GM21367 (cell line): Measurements from ENCODE around the gene IGLL5.

ENCODE experiments used
- ATAC-seq: cut with Tn5 transposase; IDR thresholded peaks from one replicate; pipeline ENCODE4 v1.9.1; 2021; ENCODE audit not compliant: unreplicated experiment

The IGLL5 gene

DNA sequence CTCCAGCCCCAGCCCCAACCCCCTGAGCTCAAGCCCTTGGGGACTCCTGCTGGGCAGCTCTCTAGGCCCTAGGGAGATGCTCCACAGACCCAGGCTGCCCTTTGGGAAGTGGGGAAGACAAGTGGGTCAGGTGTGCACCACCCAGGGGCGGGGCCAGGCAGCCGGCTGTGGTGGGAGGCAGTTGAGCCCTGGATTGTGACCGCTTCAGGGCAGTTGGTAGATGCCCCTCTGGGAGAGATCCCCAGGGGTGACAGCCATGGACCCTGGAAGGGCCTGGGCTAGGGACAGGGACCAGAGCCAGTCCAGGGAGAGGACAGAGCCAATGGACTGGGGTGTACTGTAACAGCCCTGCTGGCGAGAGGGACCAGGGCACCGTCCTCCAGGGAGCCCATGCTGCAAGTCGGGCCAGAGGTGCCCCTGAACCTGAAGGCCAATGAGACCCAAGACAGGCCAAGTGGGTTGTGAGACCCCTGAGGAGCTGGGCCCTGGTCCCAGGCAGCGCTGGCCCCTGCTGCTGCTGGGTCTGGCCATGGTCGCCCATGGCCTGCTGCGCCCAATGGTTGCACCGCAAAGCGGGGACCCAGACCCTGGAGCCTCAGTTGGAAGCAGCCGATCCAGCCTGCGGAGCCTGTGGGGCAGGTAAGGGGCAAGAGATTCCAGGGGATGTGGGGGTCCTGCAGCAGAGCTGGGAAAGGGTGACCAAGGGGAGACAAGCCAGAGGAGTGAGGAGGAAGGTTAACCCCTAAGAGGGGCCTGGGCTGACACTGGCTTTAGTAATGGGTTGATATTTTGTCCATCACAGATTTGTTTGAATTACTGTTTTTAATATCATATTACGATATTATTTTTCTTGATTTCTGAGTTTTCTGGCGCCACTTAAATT, at the start of gene IGLL5:
IGLL5 (plus strand) TSS at position 196 of the 883 bp plus-strand sequence; CDS start at position 434, 238 bp downstream.
- ATAC-seq: no peak

DNA sequence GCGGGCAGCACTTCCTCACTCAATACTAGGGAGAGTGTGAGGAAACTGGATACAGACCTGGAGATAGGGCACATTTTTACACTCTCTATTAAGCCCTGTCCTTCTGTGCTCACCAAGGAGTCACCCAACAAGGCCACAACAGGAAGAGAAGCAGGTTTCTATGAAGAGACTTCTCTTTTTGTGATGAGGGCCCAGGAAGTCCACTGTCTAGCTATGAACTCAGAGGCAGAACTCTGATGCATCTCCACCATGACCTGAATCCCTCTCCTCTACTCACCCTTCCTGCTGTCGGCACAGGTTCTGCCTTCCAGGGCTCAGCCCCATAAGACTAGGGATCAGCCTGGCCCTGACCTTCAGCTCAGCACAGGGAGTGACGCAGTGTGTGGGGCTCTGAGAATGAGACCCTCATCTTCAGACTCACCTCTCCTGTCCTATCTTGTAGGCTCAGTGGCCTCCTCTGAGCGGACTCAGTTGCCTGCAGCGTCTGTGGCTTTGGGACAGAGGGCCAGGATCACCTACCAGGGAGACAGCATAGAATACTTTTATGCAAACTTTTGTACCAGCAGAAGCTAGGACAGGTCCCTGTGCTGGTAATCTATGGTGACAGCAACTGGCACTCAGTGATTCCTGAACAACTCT, 49.3 kb upstream of the IGLL5 start:
- ATAC-seq: no peak

DNA sequence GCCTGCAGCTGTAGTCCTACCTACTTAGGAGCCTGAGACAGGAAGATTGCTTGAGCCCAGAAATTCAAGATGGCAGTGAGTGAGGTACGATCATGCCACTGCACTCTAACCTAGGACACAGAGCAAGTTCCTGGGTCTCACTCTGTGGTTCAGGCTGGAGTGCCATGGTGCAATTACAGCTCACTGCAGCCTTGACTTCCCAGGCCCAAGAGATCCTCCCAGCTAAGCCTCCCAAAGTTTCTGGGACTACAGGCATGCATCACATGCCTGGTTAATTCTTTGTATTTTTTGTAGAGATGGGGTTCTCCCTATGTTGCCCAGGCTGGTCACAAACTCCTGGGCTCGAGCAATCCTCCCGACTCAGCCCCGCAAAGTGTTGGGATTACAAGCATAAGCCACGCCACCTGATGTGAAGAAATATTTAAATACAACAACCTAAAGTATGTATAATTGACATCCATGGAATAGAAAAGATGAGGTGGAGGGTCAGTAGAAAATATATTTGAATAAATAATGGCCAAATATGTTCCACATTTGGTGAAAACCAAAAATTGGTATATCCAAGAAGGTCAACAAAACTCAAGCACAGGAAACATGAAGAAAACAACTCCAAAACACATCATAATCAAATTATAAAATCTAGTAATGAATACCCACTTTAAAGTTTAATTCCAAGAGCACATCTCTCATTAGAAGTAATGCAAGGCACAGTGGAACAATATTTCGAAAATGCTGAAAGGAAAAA, 47.9 kb upstream of the IGLL5 start:
- no peak for ATAC-seq

DNA sequence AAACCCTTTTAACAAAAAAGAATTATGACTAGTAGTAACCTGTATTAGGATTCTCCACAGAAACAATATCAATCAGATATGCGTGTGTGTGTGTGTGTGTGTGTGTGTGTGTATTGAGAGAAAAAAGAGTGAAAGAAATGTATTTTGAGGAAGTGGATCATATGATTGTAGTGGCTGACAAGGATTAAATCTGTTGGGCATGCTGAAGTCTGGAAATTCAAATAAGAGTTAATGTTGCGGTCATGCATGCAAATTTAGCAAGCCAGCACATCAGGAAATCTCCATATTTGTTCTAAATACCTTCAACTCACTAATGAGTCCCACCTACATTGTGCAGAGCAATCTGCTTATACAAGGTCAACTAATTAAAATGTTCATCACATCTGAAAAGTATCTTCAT, 46.8 kb upstream of the IGLL5 start:
- ATAC-seq: no peak

DNA sequence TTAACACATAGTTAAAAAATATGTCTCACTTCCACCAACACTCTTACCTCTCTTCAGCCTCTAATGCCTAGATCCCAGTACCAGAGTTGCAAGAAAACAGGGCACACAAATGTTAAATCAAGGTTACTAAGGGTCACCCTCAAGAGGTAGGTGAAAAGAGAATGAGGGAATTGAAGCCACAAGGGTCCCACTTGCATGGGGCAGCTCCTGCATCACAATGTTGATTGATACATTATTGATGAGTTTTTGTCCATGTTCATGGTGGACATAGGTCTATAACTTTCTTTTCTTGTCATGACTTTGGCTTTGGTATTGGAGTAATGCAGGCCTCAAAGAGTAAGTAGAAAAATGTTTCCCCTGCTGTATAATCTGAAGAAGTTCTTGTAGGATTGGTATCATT, 46.0 kb upstream of the IGLL5 start:
- ATAC-seq: no peak

- no peak for ATAC-seq
Observed at GRCh38 chr22:22842085-22842484, 45.5 kb upstream of the IGLL5 start.

DNA sequence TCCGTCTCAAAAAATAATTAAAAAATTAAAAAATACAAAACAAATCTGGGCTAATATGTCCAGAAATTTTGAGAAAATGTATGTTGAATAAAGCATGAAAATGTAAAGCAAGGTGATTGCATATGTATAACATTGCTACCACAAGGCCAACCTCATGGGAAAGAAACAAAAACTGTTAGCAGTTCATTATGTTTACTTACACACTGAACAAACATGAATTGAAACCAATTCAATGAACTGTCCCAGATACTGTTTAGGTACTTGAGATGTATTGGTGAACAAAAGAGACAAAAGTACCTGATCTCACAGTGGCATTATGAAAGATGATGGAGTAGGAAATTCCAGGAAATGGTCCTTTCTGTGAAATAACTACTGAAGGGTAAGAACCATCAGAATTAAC, 43.8 kb upstream of the IGLL5 start:
- no peak for ATAC-seq

DNA sequence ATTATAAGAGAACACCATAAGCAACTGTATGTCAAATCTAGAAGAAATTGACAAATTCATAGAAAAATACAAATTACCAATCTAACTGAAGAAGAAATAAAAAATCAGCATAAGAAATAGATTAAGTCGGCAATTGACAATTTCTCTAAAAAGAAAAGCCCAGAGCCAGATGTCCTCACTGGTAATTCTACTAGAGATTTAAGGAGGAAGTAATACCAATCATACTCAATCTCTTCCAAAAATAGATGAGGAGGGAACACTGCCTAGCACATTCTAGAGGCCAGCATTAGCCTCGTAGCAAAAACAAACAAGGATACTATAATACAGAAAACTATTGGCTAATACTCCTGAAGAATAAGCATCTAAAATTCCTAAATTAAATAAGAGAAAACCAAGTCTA, 40.4 kb upstream of the IGLL5 start:
- ATAC-seq: no peak

DNA sequence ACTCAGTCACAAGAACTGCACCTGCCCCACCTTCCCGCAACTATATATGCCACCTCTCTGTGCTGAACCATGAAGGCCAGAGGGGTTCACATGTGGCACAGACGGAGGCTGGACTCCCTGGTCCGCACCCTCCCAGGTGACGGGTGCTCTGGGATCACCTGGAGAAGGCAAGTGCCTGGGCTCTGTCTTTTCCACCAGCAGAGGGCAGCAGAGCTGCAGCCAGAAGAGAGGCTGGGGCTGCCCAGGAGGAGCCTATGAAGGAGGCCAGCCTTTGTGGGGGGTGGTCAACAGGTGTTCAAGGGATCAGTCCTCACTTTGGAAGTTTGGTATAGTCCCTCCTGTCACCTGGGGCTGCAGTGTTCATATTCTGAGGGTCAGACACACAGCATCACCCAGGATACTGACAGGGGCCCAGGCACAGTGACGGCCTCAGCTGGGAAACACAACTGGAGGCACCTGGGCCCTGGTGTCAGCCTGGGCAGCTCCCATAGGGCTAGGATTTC, 39.2 kb upstream of the IGLL5 start:
- no peak for ATAC-seq

DNA sequence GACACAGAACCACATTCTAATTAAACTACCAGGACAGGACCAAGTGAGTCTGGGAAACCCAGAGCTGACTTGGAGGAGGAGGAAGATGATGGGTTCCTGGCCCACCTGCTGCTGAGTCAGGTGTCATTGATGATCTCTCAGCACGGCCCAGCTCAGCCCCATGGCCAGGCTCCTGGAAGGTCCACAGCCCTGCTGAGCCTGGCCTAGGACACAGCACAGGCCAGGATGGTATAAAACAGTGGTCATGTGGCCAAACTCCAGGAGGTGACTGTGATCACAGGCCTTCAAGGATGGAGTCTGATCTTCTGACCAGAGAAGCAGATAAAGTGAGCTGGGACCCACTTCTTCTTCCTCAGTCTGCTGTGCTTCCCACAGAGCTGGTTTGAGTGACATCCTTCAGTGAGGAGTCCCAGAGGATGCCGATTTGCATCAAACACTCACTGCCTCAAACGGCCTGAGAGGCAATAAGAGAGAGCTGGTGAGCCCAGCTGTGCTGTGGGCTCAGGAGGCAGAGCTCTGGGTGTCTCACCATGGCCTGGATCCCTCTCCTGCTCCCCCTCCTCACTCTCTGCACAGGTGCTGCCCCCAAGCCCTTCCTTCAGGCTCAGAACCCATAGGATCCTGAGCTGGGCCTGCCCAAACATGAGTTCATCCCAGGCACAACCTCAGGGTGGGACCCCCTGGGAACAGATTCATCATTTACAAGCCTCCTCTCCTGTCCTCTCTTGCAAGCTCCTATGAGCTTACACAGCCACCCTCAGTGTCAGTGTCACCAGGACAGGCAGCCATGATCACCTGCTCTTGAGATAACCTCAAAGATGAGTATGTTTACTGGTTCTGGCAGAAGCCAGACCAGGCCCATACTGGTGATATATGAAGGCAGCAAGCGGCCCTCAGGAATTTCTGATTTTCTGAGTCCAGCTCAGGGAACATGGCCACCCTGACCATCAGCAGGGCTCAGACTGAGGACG, 37.7 kb upstream of the IGLL5 start:
- no peak for ATAC-seq

DNA sequence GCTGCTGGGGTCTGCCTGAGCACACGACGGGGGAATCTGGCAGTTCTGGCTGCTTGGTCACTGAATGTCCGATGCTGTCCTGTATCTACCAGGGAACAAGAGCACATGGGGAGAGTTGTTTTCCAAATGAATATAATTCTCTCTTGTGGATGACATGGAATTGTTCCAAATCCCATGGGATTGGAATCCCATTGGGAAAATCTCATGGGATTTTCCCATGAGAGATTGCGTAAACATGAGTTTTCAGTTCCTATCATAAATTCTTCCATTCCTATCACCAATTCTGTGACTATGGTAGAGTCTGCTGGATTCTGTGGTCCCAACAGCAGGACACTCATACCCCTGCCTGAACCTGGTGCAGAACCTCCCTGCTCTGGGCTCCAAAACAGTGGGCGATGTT, 35.6 kb upstream of the IGLL5 start:
- no peak for ATAC-seq

GRCh38 chr22:22853713-22854112, 33.9 kb upstream of the IGLL5 start:
- ATAC-seq: no peak

DNA sequence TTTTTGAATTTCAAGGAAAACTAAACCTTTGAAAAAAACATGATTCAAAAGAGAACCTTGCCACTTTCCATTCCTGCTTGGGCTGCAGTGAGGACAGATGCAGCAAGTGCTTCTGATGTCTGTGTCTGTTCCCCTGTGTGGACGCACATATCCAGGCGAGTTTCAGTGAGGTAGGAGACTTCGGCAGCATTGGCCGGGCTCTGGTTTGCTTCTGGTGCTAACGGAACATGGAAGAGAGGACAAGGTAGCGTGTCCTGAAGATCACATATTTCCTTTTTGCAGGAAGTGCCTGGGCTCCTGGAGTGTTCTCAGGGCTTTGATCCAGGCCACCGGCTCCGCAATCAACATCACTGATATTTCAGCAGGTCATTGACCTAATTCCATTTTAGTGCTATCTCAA, 33.1 kb upstream of the IGLL5 start:
- no peak for ATAC-seq

GRCh38 chr22:22855085-22855484, 32.5 kb upstream of the IGLL5 start:
- no peak for ATAC-seq

GRCh38 chr22:22855617-22856308, 31.9 kb upstream of the IGLL5 start:
- no peak for ATAC-seq

DNA sequence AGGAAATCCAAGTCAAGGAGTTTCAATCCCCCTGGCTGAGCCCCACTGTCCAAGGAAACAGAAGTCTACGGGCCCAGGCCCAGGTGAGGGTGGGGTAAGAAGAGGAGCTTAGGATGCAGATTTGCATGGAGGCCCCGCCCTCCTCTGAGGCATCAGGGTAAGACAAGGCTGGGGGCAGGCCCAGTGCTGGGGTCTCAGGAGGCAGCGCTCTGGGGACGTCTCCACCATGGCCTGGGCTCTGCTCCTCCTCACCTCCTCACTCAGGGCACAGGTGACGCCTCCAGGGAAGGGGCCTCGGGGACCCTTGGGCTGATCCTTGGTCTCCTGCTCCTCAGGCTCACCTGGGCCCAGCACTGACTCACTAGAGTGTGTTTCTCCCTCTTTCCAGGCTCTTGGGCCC, 31.3 kb upstream of the IGLL5 start:
- no peak for ATAC-seq

DNA sequence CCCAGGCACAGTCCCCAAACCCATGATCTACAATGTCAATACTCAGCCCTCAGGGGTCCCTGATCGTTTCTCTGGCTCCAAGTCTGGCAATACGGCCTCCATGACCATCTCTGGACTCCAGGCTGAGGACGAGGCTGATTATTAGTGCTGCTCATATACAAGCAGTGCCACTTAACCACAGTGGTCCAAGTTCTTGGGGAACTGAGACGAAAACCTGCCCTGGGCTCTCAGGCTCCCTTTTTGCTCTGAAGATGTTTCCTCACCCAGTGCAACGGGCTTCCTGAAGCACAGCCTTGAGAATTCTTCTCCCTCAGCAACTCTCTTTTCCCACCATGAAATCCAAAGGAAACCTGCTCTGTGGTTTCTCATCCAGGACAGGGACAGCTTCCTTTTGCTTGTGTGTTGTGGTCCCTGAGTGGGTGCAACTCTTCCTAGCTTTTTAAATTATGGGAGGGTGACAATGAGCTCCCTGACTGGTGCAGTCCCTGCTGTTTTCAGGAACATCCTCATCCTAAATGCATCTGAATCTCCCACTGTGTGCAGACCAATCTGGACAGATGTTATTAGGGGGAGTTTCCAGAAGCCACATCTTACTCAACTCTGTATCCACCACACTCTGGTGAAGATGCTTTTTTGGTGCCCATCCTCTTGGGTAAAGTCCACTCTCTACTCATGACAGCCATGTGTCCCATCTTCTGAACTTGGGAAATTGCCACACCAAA, 30.6 kb upstream of the IGLL5 start:
- no peak for ATAC-seq

DNA sequence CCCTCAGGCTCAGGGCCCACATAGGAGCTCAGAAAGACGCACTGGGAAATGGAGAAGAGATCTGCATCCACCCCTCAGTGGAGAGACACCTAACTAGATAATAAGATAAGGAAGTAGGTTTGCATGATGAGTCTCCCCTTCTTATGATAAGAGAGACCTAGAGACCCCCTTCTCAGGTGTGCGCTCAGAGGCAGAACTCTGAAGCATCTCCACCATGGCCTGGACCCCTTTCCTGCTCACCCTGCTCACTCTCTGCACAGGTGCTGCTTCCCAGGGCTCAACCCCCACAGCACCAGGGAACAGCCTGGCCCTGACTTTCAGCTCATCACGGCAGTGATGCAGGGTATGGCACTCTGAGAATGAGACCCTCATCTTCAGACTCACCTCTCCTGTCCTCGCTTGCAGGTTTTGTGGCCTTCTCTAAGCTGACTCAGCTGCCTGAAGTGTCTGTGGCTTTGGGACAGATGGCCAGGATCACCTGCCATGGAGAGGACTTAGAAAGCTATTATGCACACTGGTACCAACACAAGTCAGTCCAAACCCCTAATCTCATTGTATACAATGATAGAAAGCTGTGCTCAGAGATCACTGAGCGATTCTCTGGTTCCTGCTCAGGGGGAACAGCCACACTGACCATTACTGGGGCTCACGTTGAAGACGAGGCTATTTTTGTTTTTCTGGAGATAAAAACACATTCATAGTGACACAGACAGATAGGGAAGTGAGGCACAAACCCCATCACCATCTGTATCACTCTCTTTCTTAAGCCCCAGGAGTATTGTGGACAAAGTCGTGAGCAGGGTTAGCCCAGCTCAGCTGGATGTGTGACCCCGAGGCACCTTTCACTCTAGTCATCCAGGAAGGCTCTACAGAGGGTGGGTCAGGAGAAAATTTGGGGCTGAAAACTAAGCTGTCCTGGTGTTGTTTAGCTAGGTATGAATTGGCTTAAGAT, 29.7 kb upstream of the IGLL5 start:
- no peak for ATAC-seq
